ENCODE measurements around the gene HS3ST5. TPM values are rescaled to one million over a fixed set of nuclear protein-coding genes. Genes with fewer than 3 reads are reported as not detected.

The HS3ST5 gene
- polyA plus RNA-seq, 1 donor (not counting 4 experiments of a cell fraction or from before 2014, with no cell fraction given), result not detected

DNA sequence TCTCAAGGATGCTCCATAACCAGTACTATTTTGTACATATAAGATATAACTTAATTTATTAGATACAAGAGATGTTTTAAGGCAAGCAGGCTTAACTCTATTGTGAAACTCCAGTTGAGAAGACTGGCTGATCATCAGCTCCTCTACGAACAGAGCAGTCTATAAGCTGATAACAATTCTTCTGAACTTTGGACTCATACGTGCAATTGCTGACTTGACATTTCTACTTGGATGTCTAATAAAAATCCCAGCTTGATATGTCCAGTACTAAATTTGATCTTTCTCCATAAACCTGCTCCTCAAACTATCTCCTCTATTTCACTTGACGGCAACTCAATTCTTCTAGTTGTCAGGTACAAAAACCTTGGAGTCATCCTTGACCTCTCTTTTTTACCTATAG, 141.9 kb downstream of the HS3ST5 start:
- no peak for FAIRE-seq

DNA sequence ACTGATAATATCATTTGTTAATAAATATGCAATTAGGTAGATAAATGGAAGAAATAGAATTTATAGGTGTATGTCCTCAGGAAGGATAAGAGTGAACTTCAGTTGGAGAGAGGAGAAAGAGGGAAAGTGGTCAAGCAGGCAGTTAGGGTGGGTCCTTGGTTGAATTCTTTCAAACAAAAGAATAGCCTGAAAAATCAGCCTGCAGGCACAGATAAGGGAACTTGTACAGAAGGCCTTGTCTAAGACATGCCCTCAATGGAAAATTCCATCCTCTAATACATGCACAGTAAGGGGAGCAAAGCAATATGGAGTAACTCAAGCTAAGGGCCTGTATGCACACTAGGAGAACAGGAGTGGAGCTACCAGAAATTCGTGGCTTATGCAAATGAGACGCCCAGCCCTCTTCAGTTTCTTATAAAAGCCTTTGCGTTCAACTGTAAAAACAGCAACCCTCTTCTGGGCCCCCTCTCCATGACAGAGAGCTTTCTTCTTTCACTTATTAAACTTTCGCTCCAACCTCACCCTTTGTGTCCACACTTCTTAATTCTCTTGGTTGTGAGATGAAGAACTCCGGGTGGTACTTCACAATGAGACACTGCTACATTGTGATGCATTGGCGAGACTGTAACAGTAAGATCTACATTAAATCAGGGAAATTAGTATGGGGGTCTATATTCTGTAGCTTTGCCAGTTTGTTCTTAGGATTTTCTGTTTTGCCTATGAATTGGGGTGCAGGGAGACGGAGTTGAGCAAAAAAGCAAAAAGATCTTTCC, 147.0 kb downstream of the HS3ST5 start:
- dilution Hi-C loops (cut with MboI; ENCODE audit: extremely low pct_ligation_motif_present, low sequenced_read_pairs), result no loop called here
- no peak for DNase-seq (ENCODE audit: low read depth, low spot score)
- no peaks in the 10 kb centered on the region for H3K79me2 ChIP-seq (ENCODE audit: control insufficient read depth, insufficient read depth, low read length)
- H3K27ac ChIP-seq (ENCODE audit: control insufficient read depth, insufficient read depth, low read length), result no peak overlapping the region
- TF ChIP-seq EZH2 (IDR thresholded peaks at IDR 0.05; ENCODE audit: low read length), result no peak
- TF ChIP-seq, protein P1, sequence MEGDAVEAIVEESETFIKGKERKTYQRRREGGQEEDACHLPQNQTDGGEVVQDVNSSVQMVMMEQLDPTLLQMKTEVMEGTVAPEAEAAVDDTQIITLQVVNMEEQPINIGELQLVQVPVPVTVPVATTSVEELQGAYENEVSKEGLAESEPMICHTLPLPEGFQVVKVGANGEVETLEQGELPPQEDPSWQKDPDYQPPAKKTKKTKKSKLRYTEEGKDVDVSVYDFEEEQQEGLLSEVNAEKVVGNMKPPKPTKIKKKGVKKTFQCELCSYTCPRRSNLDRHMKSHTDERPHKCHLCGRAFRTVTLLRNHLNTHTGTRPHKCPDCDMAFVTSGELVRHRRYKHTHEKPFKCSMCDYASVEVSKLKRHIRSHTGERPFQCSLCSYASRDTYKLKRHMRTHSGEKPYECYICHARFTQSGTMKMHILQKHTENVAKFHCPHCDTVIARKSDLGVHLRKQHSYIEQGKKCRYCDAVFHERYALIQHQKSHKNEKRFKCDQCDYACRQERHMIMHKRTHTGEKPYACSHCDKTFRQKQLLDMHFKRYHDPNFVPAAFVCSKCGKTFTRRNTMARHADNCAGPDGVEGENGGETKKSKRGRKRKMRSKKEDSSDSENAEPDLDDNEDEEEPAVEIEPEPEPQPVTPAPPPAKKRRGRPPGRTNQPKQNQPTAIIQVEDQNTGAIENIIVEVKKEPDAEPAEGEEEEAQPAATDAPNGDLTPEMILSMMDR (optimal IDR thresholded peaks at IDR 0.05 in 1 of 3, IDR thresholded peaks at IDR 0.05 in 1 of 3, conservative IDR thresholded peaks at IDR 0.05 in 1 of 3; ENCODE audit: extremely low read depth in 1 of 3, insufficient read depth in 2 of 3, low read length in 3 of 3), result no peak
- FAIRE-seq, result no peak
- H3K4me2 ChIP-seq (ENCODE audit: control insufficient read depth, extremely low read depth, insufficient read depth, low read depth, low read length), result no peak overlapping the region
- no peak overlapping the region for H2AFZ ChIP-seq (ENCODE audit: control insufficient read depth, low read length)
- H4K20me1 ChIP-seq (ENCODE audit: control insufficient read depth, extremely low read depth, insufficient read depth, low read length), result no peaks in the 10 kb centered on the region
- H3K27me3 ChIP-seq (ENCODE audit: control insufficient read depth, extremely low read depth, insufficient read depth, low read length), result no peaks in the 10 kb centered on the region
- no peak overlapping the region for H3K4me3 ChIP-seq (ENCODE audit: control insufficient read depth in 2 of 3, extremely low read depth in 1 of 3, insufficient read depth in 2 of 3, low read depth in 1 of 3, low read length in 3 of 3)
- H3K4me1 ChIP-seq (ENCODE audit: control insufficient read depth, extremely low read depth, insufficient read depth, low read length), result no peaks in the 10 kb centered on the region
- H3K36me3 ChIP-seq (ENCODE audit: control insufficient read depth in 2 of 2, extremely low read depth in 1 of 2, insufficient read depth in 2 of 2, low read length in 2 of 2), result no peaks in the 10 kb centered on the region
- H3K9ac ChIP-seq (ENCODE audit: control insufficient read depth, extremely low read depth, insufficient read depth, low read length), result no peak overlapping the region
- no peaks in the 10 kb centered on the region for H3K9me3 ChIP-seq (ENCODE audit: control insufficient read depth, low read depth, low read length)
- H3K9me1 ChIP-seq (ENCODE audit: control insufficient read depth, extremely low read depth, insufficient read depth, low read length), result no peaks in the 10 kb centered on the region

More for the DNA sequence above, 141.9 kb downstream of the HS3ST5 start:
- H3K9ac ChIP-seq (ENCODE audit: control insufficient read depth, extremely low read depth, insufficient read depth, low read length), result no peak overlapping the region
- no peak overlapping the region for H3K4me2 ChIP-seq (ENCODE audit: control insufficient read depth, extremely low read depth, insufficient read depth, low read depth, low read length)
- no peak overlapping the region for H3K27ac ChIP-seq (ENCODE audit: control insufficient read depth, insufficient read depth, low read length)
- no peaks in the 10 kb centered on the region for H3K27me3 ChIP-seq (ENCODE audit: control insufficient read depth, extremely low read depth, insufficient read depth, low read length)
- no peaks in the 10 kb centered on the region for H3K4me1 ChIP-seq (ENCODE audit: control insufficient read depth, extremely low read depth, insufficient read depth, low read length)
- no peak for TF ChIP-seq EZH2 (IDR thresholded peaks at IDR 0.05; ENCODE audit: low read length)
- TF ChIP-seq, protein P1 (optimal IDR thresholded peaks at IDR 0.05 in 1 of 3, IDR thresholded peaks at IDR 0.05 in 1 of 3, conservative IDR thresholded peaks at IDR 0.05 in 1 of 3; ENCODE audit: extremely low read depth in 1 of 3, insufficient read depth in 2 of 3, low read length in 3 of 3), result no peak
- H3K9me1 ChIP-seq (ENCODE audit: control insufficient read depth, extremely low read depth, insufficient read depth, low read length), result no peaks in the 10 kb centered on the region
- no peaks in the 10 kb centered on the region for H3K36me3 ChIP-seq (ENCODE audit: control insufficient read depth in 2 of 2, extremely low read depth in 1 of 2, insufficient read depth in 2 of 2, low read length in 2 of 2)
- dilution Hi-C loops (cut with MboI; ENCODE audit: extremely low pct_ligation_motif_present, low sequenced_read_pairs), result no loop called here
- no peak for DNase-seq (ENCODE audit: low read depth, low spot score)
- no peaks in the 10 kb centered on the region for H4K20me1 ChIP-seq (ENCODE audit: control insufficient read depth, extremely low read depth, insufficient read depth, low read length)
- no peaks in the 10 kb centered on the region for H3K9me3 ChIP-seq (ENCODE audit: control insufficient read depth, low read depth, low read length)
- no peak overlapping the region for H2AFZ ChIP-seq (ENCODE audit: control insufficient read depth, low read length)
- H3K79me2 ChIP-seq (ENCODE audit: control insufficient read depth, insufficient read depth, low read length), result no peaks in the 10 kb centered on the region
- no peak overlapping the region for H3K4me3 ChIP-seq (ENCODE audit: control insufficient read depth in 2 of 3, extremely low read depth in 1 of 3, insufficient read depth in 2 of 3, low read depth in 1 of 3, low read length in 3 of 3)
